Pulmonary artery endothelial cell (primary cell): ENCODE results near the gene NCKAP5L. TPM values are rescaled to one million over a fixed set of nuclear protein-coding genes. Genes with fewer than 3 reads are reported as not detected.
"Not testable (repeated sequence)": the region's sequence is repeated elsewhere in the genome, so short reads cannot be mapped to it uniquely, and the experiment has no call there.

Source experiments
- DNase-seq: peaks from one replicate; pipeline ENCODE4 v3.0.0-alpha.2; 2011; ENCODE audit warnings: low read depth, low spot score
- total RNA-seq: library from RNA; depleted of rRNA; stranded (reverse); fragments of >200 nt; gene quantifications from 2 replicates; pipeline ENCODE4 v1.2.3, GENCODE V29; 2014

The NCKAP5L gene
- total RNA-seq, 1 donor from 2014 or later: 11.9 TPM

DNA sequence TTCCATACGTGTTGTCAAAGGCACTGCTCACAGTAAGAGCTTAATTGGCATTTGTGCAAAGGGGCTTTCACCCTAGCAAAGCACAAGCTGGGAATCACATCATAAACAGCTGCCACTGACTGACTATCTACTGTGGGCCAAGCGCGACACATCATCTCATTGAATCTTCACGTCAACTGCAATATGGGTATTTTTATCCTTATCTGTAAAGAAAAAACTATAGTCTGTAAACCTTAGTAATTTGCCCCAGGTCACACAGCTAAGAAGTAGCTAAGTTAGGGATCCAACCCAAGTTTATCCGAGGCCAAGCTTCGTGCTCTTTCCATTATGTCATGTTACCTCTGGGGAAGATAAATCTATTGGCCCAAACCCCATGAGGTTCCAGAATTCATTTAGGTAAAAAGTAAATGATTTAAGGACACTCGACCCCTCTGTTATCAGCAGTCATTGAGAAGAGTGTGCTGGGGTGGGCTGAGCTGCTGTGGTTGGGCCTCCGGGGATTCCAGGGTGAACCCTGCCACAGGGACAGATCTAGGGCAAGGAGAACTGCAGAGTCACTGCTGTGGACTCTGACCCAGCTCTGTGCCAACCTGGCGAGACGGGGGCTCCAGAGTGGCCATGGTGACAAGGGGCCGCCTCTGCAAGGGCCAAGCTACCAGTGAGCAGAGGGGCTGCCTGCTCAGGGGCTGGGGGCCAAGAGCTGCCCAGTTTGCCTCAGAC lies 27.6 kb downstream of the NCKAP5L start:
- no peak for DNase-seq

DNA sequence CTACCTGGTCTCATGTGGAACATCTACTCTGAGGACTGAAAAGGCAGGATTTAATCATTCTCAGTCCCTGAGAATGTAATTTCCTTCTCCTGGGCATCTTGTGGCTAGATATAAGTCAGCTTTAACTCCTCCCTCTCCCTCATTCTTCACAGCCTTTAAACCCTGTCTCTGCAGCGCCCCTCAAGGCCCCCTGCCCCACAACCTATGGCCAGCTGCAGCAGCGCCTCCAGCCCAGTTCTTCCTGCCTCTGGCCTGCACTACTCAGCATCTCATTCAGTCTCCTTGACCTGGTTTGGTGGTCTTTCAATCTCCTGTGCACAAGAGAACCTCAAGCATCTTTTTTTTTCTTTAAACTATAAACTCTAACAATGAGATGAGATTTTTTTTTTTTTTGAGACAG lies 29.3 kb downstream of the NCKAP5L start:
- DNase-seq: no peak

DNA sequence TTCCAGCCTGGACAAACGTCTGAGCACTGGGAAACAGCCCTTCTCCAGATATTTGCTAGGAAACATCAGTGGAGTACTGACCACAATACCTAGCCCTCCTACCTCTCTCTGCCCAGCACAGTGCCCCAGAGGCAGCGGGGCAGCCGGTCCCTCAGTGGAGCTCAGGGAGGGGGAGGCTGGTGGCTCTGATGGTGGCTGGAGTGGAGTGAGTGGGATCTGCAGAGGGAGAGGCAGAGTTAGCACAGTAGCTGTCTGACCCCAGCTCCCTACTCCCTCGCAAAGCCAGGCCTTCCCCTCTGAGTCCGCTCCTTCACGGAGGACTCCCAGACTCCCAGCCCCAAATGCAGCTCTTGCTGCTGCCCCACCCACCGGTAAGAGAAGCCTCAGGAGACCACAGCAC lies 30.0 kb downstream of the NCKAP5L start:
- no peak for DNase-seq

DNA sequence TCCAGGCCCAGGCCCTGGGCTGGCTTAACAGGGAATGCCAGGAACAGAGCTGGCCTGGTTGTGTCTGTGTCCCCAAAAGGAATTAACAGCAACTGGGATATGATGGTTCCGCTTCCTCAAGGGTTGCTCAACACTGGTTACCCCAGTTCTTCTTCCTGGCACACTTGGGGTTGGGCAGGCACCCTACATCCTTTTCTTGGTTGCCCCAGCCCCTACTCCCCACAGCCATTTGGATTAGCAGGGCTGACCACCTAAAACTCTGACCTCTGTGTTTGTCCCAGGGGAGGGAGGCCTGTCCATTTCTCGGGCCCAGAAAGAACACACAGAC lies 30.8 kb downstream of the NCKAP5L start:
- no peak for DNase-seq

DNA sequence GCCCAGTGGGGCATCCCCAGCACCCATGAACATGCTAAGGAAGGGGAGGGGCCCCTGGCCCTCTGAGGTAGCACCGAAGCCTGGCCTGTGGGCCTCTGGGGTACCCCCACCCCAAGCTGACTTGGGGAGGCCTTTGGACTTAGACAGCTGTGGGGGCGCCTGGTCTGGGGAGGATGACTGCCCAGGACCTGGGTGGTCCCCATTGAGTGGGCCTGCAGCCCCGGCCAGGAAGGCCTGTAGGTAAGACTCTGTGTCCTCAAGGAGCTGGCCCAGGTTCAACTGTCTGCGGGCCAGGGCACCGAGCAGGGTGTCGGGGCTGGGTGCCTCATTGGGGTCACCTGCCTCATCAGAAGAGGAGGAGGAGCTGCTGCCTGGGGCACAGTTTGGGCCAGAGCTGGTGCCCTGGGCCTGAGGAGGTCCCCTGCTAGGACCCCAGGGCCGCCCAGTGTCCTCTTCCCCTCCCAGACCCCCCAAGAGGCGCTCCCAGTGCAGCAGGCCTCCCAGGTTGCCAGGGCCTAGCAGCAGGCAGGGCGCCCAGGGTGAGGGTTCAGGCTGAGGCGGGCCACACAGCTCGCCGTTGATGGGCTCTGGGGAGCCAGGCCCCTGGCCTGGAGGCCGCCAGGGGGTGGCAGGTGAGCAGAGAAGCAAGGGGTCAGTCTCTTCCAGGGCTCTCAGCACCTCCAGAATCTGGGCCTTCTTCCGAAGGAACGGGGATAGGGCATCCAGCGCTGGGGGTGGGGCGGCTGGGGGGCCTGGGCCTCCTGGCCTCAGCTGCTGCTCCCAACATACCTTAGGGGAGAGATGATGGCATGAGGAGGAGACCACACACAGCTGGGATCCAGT lies 31.4 kb downstream of the NCKAP5L start:
- DNase-seq: no peak

DNA sequence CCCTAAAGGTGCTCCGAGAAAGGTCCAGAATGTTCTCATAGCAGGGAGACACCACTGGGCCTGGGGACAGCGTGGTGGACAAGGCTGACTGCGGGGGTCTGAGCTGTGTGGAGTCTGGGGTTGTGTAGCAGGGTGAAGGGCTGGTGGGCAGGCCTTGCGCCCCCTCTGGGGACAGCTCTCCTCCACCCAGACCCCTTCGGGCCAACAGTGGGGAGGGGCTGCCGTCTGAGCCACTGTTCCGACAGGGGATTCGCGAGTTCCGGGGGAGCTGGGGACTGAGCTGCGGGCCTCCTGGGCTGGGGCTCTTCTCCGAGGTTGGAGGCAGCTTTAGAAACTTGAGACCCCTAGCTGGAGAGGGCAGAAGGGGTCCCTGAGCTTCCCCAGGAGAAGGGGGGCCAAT lies 32.1 kb downstream of the NCKAP5L start:
- no peak for DNase-seq

DNA sequence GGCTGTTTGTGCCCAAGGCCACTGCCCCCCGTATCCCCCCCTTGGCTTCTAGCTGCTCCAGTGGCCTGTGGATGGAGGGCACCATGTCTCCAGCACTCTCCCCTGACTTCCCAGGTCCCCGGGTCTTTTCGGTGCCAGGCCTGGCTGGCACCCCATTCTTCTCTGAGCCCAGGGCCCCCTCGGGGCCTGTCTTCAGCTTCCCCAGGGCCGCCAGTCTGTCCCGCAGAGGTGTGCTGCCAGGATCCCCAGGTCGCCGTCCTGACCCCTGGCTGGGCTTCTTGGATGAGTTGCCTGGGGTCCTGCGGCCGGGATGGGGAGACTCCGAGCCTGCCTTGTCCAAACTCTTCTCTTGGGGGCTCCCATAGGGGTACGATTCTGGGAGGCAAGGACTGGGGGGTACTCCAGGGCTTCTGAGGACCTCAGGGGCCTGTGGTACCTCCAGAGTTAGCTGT lies 32.5 kb downstream of the NCKAP5L start:
- no peak for DNase-seq

DNA sequence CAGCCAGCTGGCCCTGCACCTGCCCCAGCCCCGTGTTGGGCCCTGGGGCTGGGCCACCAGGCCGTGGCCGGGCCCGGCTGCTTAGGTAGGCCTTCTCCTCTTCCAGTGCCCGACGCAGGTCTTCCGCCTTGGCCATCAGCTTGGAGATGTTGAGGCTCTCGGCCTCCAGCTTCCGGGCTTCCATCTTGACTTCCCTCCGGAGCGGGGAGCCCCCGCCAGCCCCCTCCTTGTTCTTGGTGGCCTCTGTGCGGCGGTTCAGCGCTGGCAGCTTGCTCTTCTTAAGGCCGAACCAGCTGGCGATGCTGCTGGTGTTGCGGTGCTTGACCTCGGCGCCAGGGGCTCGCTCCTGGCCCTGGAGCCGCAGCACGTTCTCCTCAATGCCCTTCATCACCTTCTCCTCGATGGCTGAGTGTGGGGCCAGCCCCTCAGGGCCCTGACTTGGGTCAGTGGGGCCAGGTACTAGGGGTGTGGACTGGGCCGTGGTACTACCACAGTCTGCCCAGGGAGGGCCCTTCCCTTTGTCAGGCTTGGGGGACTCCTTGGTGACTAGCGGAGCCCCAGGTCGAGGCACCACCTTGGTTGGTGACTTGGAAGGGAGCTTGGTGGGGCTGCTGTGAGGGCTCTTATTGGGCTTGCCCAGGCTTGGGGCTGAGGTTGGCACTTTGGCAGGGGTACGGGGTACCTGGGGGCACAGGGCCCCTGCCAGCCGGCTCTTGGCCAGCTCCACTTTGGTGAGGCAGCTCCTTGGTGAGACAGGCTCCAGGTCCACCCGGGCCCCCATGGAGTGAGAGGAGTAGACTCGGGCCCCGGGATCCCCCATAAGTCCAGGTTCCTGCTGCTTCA lies 33.2 kb downstream of the NCKAP5L start:
- no peak for DNase-seq

DNA sequence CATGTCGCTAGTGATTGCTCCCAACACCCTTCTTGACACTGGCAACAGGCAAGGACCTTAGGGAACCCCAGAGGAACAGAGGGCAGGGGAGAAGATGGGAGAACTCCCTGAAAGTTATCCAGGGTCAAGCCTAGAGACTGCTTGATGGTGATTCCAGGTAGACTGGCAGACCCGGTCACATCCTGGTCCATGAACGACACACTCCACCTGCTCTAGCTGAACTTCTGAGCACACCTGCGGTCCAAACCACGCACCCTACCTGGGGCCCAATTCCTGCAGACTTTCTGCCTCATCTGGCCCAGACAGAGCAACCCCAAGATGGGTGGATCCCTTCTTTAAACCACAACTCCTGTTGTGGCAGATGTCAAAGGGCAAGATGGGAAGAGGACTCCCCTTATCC lies 34.2 kb downstream of the NCKAP5L start:
- no peak for DNase-seq

DNA sequence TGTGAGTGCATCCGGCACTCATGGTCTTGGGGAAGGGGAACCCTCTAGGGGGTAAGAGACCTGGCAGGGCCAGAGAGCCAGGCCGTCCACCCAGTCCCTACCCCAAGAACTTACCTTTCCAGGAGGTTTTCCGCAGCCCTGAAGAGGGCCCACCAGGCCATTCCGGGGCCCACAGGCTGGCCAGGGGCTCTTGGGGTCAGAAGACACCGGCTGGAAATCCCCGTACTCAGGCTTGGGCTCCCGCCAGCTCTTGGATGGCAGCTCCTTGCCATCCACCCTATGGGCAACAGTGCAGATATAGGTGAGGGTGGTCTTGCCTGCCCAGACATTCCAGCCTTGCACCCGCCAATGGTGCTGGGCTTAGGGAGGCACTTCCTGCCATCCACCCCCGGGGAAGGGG lies 34.6 kb downstream of the NCKAP5L start:
- no peak for DNase-seq

DNA sequence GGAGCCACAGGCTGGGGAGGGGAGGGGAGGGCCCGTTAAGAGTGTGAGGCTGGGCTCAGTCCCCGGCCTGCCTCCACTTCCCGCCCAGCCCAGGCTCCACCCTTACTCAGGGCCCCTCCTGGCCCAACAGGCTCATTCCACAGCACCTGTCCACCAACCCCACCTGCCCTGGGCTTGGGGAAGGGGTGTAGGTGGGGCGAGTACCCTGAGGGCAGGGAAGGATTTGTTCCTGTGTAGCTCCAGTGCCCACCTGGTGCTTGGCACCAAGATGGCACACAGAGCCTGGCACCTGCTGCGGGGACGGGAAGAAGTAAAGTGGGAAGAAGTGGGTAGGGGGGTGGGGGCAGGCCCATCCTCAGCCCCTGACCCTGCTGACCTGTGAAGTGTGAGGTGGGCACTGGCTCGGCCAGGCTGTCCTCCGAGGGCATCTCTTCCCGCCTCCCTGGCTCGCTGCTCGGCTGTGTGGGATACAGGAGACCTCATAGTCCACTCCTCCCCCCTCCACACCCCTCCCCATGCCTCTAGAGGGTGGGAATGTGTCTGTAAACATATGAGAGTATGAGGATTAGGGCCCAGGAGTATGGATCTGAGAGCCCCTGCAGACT lies 35.1 kb downstream of the NCKAP5L start:
- DNase-seq: no peak

DNA sequence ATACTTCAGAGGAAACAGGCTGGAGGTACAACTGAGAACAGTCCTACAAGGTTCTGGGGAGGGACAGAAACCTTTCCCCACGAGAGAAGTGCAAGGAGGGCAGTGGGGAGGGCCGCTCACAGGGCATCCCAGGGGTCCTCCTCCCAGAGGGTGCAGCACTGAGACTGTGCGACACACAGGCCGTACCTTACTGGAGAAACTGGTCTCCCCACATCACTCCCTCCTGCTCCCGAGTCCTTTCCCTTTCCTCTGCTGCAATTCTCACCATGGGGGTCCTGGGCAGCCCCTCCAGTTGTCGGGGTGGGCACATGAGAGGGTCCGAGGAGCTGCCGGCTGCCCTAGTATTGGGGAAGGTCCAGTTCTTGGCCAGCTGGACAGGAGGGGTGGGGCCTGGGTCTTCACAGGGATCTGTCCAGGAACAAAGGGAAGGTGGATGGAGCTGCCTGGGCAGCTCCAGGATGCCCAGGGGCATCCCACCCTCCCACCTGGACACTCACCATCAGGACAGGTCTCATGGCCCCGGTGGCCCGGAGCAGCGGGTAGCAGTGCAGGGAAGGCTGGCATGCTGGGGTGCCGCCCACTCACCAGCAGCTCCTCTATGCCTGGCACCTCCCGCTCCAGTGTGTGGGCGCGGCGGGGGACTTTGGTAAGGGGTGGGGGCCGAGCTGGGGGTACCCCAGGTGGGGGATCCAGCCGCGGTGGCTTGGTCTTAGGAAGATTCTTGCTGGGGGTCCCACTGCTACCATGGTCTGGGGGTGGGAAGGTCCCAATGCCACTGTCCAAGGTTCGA lies 35.8 kb downstream of the NCKAP5L start:
- no peak for DNase-seq

DNA sequence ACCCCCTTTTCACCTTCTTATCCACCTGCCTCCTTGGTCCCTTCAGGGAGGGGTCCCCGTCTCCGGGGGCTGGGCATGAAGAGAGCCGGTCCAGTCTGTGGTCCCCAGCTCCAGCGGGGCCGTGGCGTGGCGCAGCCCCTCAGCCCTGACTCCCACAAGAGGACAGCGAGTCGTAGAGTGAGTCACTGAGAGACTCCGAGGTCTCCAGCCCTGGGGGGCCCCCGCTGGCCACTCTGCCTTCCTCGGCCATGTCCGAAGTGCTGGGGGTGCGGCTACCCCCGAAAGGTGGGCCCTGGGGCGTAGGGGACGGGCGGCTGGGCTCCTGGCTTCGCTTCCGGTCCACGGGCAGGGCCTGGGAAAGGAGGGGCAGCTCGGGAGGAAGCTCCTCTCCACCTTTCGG lies 36.5 kb downstream of the NCKAP5L start:
- DNase-seq: no peak

DNA sequence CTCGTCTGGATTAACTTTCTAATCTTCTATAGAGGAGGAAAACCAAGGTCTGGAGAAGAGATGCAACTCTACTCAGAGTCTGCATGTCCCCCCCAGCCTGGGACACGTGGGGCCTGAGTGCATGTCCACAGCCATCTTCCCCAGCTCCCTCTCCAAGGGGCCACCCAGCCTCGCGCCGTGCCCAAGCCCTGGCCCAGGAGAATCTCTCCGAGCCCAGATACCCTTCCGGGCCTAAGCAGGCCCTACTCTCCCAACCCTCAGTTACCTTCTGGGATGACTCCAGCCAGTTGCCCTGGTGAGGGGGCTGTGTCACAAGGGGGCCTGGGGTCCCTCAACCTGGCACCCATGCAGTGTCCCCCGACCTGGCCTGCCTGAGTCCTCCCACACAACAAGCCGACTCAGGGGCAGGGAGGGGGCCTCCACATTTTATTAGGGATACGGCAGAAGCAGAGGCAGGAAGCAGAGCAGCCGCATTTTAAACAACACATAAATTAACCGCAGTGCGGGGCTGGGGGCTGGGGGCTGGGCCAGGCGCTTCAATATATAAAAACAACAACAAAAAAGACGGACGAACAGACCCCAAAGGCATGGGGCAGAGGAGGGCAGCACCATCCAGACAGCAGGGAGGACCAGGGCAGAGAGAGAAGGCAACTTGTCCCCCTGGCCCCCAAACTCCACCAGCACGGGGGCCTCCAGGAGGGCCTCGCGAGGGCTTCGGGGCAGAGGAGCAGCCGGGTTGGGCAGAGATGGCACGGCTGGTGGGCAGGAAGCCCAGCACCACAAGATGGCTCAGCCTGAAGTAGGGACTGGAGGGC lies 37.3 kb downstream of the NCKAP5L start:
- no peak for DNase-seq

DNA sequence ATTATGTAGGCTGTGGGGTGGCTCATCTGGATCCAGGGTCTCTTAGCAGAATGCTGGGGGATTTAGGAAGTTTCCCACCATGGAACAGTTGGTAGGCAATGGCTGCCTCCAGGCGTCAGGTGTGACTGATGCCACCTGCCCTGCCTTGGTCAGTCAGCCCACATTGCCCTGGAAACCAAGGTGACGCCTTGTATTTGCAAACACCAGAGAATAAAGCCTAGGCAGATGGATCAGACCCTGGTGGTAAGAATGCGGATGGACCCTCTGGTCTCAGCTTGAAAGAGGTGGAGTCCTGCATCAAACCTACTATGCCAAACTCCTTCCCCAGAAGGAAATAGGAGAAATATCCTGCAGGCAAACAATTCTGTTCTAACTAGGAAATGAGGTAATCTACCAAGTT lies 38.2 kb downstream of the NCKAP5L start:
- DNase-seq: no peak

DNA sequence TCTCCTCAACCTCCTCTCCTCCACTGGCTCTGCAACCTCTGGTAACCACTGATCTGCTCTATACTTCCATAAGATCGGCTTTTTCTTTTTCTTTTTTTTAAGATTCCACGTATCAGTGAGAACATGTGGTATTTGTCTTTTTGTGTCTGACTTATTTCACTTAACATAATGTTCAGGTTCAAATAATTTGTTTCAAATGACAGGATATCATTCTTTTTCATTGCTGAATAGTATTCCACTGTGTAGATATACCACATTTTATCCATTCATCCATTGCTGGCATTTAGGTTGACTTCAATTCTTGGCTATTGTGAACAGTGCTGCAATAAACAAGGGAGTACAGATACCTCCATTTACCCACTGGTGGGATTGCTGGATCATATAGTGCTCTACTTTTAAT lies 40.5 kb downstream of the NCKAP5L start:
- no peak for DNase-seq

DNA sequence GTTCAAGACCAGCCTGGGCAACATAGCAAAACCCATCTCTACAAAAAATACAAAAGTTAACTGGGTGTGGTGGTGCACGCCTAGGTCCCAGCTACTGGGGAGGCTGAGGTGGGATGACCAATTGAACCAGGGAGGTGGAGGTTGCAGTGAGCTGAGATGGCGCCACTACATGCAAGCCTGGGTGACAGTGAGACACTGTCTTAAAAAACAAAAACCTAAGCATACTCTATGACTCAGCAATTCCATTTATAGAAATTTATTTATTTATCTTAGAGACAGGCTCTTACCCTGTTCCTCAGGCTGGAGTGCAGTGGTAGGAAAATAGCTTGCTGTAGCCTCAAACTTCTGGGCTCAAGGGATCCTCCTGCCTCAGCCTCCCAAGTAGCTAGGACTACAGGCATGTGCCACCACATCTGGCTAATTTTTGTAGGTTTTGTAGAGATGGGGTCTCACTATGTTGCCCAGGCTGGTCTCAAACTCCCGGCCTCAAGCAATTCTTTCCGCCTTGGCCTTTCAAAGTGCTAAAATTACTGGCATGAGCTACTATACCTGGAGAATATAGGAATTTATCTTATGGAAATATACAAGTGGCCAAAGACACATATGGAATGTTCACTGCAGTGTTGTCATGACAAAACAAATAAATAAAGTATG lies 43.3 kb downstream of the NCKAP5L start:
- no peak for DNase-seq

DNA sequence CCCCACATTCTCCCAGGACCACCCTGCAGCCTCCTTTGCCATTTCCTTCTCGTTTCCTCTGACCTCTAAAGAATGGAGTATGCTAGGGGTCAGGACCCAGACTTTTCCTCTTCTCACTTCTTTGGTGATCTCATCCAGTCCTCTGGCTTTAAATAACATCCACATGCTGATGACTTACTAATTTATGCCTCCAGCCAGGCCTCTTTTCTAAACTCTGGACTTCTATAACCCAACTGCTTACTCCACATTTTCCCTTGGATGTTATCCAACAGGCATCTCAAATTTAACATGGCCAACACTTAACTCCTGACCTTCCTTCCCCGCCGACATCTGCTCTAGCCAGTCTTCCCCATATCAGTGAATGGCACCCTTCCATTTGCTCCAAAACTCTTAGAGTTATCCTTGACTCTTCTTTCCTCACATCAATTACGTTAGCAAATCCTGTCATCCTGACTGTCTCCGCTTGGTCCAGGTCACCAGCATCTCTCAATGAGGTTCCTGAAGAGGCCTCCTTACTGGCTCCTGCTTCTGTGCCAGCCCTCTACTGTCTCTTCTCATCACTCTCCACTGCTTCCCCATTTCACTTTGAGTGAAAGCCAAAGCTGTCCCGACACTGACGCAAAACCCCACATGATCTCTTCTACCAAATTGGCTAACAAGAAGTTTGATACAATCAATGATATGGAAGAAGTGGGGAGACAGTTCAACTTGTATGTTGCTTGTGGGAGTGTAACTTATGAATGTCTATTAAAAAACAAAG lies 44.1 kb downstream of the NCKAP5L start:
- peak; percentile 92 for DNase-seq

DNA sequence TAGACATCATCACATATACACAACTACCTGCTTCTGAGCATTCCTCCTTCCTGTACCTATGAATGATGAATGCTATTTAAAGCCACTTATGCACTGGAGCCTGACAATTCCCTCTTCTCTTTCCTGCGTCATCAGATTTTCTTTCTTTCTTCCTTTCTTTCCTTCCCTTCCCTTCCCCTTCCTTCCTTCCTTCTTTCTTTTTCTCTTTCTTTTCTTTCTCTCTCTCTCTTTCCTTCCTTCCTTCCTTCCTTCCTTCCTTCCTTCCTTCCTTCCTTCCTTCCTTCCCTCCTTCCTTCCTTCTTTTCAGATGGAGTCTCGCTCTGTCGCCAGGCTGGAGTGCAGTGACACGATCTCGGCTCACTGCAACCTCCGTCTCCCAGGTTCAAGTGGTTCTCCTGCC lies 47.3 kb downstream of the NCKAP5L start:
- DNase-seq: not testable (repeated sequence)
